ENCODE measurements around the gene SND1. TPM values are rescaled to one million over a fixed set of nuclear protein-coding genes. Genes with fewer than 3 reads are reported as not detected.

SND1 gene
- total and polyA plus RNA-seq, 2 donors (not counting 3 experiments of a cell fraction or from before 2014, with no cell fraction given) = 116 to 249 TPM

GRCh38 chr7:127764681-127765080, 112.7 kb downstream of the SND1 start:
- H3K9ac ChIP-seq (replicated peaks; ENCODE audit: extremely low read depth, insufficient read depth, low read length) = no peak overlapping the region
- no peaks in the 10 kb centered on the region for H3K27me3 ChIP-seq (ENCODE audit: control insufficient read depth in 2 of 2, insufficient read depth in 2 of 2, low read length in 2 of 2)
- ChIA-PET CTCF (no interaction called here), POLR2A (interaction anchor here (0.6 kb wide), 1 partner anchor 56 kb away, joined by 4 read pairs; no protein-coding TSS in a partner anchor)
- no peak for FAIRE-seq
- BruUV-seq (replicated peaks) = no TSS peak
- peaks cover 66% of the 10 kb centered on the region for H3K79me2 ChIP-seq (ENCODE audit: control insufficient read depth, insufficient read depth, low read length)
- H3K9me3 ChIP-seq (replicated peaks; ENCODE audit: control insufficient read depth, insufficient read depth, low read length) = no peaks in the 10 kb centered on the region
- peaks cover 5% of the 10 kb centered on the region for H4K20me1 ChIP-seq (replicated peaks; ENCODE audit: control insufficient read depth, extremely low read depth, insufficient read depth, low read length)
- H3K4me2 ChIP-seq (ENCODE audit: insufficient read depth, low read length) = no peak overlapping the region
- H3K4me3 ChIP-seq (replicated peaks in 1 of 3; ENCODE audit: insufficient read depth in 1 of 3, low read depth in 1 of 3, low read length in 3 of 3) = no peak overlapping the region
- no peak for DNase-seq (ENCODE audit: low read depth, low spot score)
- H3K27ac ChIP-seq (ENCODE audit: insufficient read depth, low read depth, low read length) = no peak overlapping the region
- H2AFZ ChIP-seq (ENCODE audit: low read depth, low read length) = no peak overlapping the region
- H3K36me3 ChIP-seq (ENCODE audit: control insufficient read depth in 2 of 2, extremely low read depth in 1 of 2, insufficient read depth in 2 of 2, low read length in 2 of 2) = no peaks in the 10 kb centered on the region
- dilution Hi-C loops (cut with MboI; ENCODE audit: extremely low pct_ligation_motif_present, low sequenced_read_pairs) = no loop called here
- H3K4me1 ChIP-seq (ENCODE audit: control insufficient read depth, extremely low read depth, insufficient read depth, low read length) = peaks cover 5% of the 10 kb centered on the region
- intact Hi-C loops (cut with micrococcal nuclease) = no loop called here
- no peaks in the 10 kb centered on the region for H3K9me1 ChIP-seq (replicated peaks; ENCODE audit: control insufficient read depth, extremely low read depth, insufficient read depth, low read length)
- TF ChIP-seq POLR2AphosphoS5 (IDR thresholded peaks at IDR 0.05; ENCODE audit: insufficient read depth, low read depth, low read length) (no peak), JUN (IDR thresholded peaks at IDR 0.05; ENCODE audit: borderline replicate concordance, insufficient read depth, insufficient read length, low read depth) (no peak), MYC (IDR thresholded peaks at IDR 0.05; ENCODE audit: low read depth, low read length) (no peak), GATA2 (IDR thresholded peaks at IDR 0.05; ENCODE audit: insufficient read depth, insufficient read length, low read depth, low read length) (no peak), FOS (IDR thresholded peaks at IDR 0.05; ENCODE audit: borderline replicate concordance, insufficient read depth, low read length) (no peak), POLR2A (IDR thresholded peaks at IDR 0.05; ENCODE audit: low read depth, low read length) (no peak)
- TF ChIP-seq, protein P1, sequence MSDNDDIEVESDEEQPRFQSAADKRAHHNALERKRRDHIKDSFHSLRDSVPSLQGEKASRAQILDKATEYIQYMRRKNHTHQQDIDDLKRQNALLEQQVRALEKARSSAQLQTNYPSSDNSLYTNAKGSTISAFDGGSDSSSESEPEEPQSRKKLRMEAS (IDR thresholded peaks at IDR 0.05; ENCODE audit: insufficient read depth, insufficient read length) = no peak

- H3K79me2 ChIP-seq (ENCODE audit: control insufficient read depth, insufficient read depth, low read length) = peaks cover 66% of the 10 kb centered on the region
- CTCF ChIA-PET = no interaction called here
Measured at GRCh38 chr7:127765150-127765549, 113.2 kb downstream of the SND1 start.

More at GRCh38 chr7:127765150-127765549, 113.2 kb downstream of the SND1 start:
- dilution Hi-C loops (cut with MboI; ENCODE audit: extremely low pct_ligation_motif_present, low sequenced_read_pairs) (no loop called here), intact Hi-C loops (cut with micrococcal nuclease) (no loop called here)
- H3K9me1 ChIP-seq (replicated peaks; ENCODE audit: control insufficient read depth, extremely low read depth, insufficient read depth, low read length) = no peaks in the 10 kb centered on the region
- H3K4me3 ChIP-seq (replicated peaks in 1 of 3; ENCODE audit: insufficient read depth in 1 of 3, low read depth in 1 of 3, low read length in 3 of 3) = no peak overlapping the region
- no peak overlapping the region for H3K9ac ChIP-seq (replicated peaks; ENCODE audit: extremely low read depth, insufficient read depth, low read length)
- no peak for DNase-seq (ENCODE audit: low read depth, low spot score)
- no peak overlapping the region for H2AFZ ChIP-seq (ENCODE audit: low read depth, low read length)
- peaks cover 5% of the 10 kb centered on the region for H4K20me1 ChIP-seq (replicated peaks; ENCODE audit: control insufficient read depth, extremely low read depth, insufficient read depth, low read length)
- no TSS peak for BruUV-seq (replicated peaks)
- no peaks in the 10 kb centered on the region for H3K27me3 ChIP-seq (ENCODE audit: control insufficient read depth in 2 of 2, insufficient read depth in 2 of 2, low read length in 2 of 2)
- H3K27ac ChIP-seq (ENCODE audit: insufficient read depth, low read depth, low read length) = no peak overlapping the region
- H3K4me1 ChIP-seq (ENCODE audit: control insufficient read depth, extremely low read depth, insufficient read depth, low read length) = peaks cover 7% of the 10 kb centered on the region
- H3K36me3 ChIP-seq (ENCODE audit: control insufficient read depth in 2 of 2, extremely low read depth in 1 of 2, insufficient read depth in 2 of 2, low read length in 2 of 2) = no peaks in the 10 kb centered on the region
- H3K4me2 ChIP-seq (ENCODE audit: insufficient read depth, low read length) = no peak overlapping the region
- no peak for FAIRE-seq
- no peak for TF ChIP-seq MYC (IDR thresholded peaks at IDR 0.05; ENCODE audit: low read depth, low read length)
- no peak for TF ChIP-seq POLR2A (IDR thresholded peaks at IDR 0.05; ENCODE audit: low read depth, low read length)
- no peak for TF ChIP-seq JUN (IDR thresholded peaks at IDR 0.05; ENCODE audit: borderline replicate concordance, insufficient read depth, insufficient read length, low read depth)
- TF ChIP-seq, protein P1 (IDR thresholded peaks at IDR 0.05; ENCODE audit: insufficient read depth, insufficient read length) = no peak
- no peak for TF ChIP-seq EZH2 (IDR thresholded peaks at IDR 0.05; ENCODE audit: borderline replicate concordance, low read depth, low read length, severe bottlenecking)
- no peak for TF ChIP-seq CTCF (IDR thresholded peaks at IDR 0.05; ENCODE audit: extremely low read depth in 1 of 2, insufficient read depth in 1 of 2, low read depth in 1 of 2, low read length in 2 of 2)
- no peak for TF ChIP-seq FOS (IDR thresholded peaks at IDR 0.05; ENCODE audit: borderline replicate concordance, insufficient read depth, low read length)
- TF ChIP-seq POLR2AphosphoS5 (IDR thresholded peaks at IDR 0.05; ENCODE audit: insufficient read depth, low read depth, low read length) = no peak
- TF ChIP-seq GATA2 (IDR thresholded peaks at IDR 0.05; ENCODE audit: insufficient read depth, insufficient read length, low read depth, low read length) = no peak
- H3K9me3 ChIP-seq (replicated peaks; ENCODE audit: control insufficient read depth, insufficient read depth, low read length) = no peaks in the 10 kb centered on the region
- POLR2A ChIA-PET = no interaction called here

Measured in endothelial cell of umbilical vein (primary cell).